ENCODE measurements around the gene GOSR2.

DNA sequence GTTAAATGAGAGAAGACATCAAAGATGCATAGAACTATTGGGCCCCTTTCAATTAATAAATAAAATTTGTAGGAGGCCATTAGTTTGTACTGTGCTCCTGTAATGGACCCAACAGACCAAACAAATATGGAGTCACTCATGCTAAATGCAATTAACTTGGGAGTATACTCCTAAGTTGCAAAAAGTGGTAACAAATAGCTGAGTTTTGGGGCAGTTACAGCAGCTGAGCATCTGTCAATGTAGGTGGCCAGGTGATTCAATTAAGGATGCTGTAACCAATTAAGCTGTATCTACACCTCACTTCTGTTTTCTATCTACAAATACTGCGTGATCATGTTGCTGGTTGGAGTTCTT, 36.7 kb upstream of the GOSR2 start:
- no peak for TF ChIP-seq POLR2A (IDR thresholded peaks at IDR 0.05)
- TF ChIP-seq, protein P1, sequence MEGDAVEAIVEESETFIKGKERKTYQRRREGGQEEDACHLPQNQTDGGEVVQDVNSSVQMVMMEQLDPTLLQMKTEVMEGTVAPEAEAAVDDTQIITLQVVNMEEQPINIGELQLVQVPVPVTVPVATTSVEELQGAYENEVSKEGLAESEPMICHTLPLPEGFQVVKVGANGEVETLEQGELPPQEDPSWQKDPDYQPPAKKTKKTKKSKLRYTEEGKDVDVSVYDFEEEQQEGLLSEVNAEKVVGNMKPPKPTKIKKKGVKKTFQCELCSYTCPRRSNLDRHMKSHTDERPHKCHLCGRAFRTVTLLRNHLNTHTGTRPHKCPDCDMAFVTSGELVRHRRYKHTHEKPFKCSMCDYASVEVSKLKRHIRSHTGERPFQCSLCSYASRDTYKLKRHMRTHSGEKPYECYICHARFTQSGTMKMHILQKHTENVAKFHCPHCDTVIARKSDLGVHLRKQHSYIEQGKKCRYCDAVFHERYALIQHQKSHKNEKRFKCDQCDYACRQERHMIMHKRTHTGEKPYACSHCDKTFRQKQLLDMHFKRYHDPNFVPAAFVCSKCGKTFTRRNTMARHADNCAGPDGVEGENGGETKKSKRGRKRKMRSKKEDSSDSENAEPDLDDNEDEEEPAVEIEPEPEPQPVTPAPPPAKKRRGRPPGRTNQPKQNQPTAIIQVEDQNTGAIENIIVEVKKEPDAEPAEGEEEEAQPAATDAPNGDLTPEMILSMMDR (IDR thresholded peaks at IDR 0.05), result no peak
- no peak for TF ChIP-seq POLR2AphosphoS5 (IDR thresholded peaks at IDR 0.05)

All from breast epithelium (tissue), 3 donors.